Activated CD4-positive, alpha-beta T cell treated with anti-CD3 and anti-CD28 coated beads for 24 hours (primary cell): ENCODE data around the gene HAUS7.

ENCODE experiments used
- DNase-seq, 2 donors: peaks; one replicate each; pipeline ENCODE4 v3.0.0-alpha.2; 2020; ENCODE audit warnings: low read depth in 2 of 2

HAUS7 gene

DNA sequence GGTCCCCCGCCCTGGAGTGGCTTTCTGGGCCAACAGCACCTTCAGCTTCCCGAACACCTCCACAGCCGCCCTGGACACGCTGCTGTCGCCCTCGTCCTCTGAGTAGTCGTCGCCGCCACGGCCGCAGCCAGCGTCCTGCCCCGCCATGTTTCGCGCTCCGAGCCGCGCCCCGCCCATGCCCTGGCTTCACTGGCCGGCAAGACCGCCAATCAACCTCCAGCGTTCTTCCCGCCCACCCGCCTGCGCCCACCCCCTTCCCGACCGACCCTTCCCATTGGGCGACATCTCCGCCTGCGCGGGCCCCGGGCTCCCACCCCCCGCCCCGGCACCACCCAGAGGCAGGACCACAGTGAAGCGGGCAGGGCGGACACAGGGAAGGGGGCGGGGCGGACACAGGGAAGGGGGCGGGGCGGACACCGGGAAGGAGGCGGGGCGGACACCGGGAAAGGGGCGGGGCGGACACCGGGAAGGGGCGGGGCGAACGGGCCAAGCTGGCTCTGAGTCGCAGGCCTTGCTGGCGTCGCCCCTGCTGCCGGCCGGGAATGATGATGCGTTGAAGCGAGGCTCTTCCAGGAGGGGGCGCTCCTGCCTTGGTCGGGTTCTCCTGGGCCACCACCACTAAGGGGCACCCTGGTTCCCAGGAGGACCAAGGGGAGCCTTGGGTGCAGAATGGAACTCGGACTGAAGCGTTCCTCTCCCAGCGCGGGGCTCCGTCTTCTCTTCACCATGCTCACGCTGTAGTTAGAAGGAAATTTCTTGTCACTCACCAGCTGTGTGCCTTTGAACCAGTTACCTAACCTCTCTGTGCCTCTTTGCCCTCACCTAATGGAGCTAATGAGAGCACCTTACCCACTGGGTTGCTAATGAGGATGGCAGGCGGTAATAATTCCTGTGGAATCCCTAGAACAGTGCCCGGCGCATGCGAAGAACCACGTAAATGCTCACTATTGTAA lies at the start of gene HAUS7:
HAUS7 (minus strand) TSS at position 166 of the 953 bp plus-strand sequence; CDS start at position 147, 19 bp downstream.
- peak; percentile 75 to 82 for DNase-seq

DNA sequence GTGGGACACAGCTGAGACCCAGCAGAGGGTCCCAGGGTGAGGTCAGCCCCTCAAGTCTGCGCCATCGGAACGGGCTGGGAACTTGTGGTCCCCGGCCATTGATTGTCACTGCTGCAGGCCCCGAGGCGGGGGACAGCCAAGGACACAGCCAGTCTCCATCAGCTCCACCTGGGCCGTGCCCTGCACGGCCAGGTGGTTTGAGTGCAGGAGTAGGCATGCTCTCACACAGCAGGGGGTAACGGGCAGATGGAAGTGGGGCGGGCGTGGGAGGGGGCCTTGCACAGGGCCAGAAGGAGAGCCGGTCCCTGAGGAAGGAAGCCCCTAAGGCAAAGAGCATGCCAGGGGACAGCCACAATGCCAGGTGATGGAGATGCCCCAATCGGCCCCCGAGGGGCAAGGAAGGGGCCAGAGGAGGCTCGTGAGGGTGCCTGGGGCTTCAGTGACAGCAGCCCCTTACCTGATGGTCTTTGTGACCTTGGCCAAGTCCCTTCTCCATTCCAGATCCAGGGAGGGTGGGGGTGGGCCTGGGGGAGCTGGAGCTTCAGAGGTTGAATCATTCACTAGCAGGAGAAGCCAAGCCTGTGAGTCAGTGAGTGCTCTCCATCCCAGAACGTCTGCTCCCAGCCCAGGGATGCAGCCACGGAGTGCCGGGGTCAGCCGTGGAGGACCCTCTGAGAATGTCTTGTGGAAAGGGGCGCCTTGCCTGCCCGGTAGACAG lies 49.4 kb upstream of the HAUS7 start:
- DNase-seq, result no peak

DNA sequence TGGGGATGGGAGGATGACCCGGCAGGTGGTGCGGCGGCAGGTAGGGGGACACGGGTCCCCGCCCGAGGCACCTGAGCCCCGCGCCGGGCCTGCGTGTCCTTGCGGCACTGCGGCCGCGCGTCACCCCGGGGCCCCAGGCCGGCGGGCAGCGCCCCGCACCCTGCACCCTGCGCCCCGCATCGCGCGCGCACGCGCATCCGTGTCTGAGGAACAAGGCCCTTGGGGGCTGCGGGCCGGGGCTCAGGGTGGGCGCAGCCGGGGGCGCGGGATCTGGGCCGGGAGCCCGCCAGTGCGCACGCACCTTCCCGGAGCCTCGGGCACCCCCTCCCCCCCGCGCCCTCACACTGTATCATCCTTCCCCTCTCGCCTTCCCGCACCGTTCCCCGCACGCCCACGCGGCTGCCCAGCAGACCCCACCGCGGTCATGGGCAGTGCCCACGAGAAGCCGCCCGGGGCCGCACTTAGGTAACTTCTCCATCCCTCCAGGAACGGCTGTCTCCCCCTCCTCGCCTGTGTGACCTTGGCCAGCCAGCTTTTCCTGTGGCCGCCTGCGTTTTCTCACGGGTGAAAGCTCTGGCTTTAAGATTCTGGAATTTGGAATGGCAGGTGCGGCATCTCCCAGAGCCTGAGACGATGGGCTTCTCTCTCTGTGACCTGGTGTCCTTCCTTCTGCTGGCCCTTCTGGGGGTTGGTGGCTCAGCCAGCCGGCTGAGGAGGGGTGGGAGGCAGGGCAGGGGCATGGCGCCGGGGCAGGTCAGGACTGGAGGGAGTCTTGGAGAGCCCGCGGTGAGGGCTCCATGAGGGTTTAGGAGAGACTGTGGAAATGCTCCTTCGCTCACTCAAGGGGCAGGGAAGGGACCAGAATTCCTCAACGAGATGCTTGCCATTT lies 47.8 kb upstream of the HAUS7 start:
- no peak for DNase-seq

DNA sequence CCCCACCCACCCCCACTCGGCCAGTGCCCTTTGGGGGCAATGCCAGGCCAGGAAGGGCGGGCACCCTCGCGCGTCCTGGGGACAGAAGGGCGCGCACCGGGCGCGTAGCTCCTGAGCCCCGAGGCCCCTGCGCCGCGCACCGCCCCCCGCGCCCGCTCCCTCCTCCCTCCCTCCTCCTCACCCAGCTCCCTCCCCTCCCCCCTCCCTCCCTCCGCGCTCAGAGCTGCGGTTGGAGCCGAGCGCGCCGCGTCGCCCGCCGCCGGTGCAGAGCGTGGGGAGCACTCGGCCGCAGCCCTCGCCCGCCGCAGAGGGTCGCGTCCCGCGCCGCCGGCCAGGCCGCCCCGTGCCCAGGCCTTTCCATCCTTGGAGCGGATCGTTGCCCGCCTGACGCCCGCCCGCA lies 47.0 kb upstream of the HAUS7 start, which contains the start of gene ATP2B3:
ATP2B3 (plus strand) TSS at position 220 of the 400 bp plus-strand sequence. CDS start 18,606 bp downstream, outside the sequence.
- DNase-seq, result no peak

DNA sequence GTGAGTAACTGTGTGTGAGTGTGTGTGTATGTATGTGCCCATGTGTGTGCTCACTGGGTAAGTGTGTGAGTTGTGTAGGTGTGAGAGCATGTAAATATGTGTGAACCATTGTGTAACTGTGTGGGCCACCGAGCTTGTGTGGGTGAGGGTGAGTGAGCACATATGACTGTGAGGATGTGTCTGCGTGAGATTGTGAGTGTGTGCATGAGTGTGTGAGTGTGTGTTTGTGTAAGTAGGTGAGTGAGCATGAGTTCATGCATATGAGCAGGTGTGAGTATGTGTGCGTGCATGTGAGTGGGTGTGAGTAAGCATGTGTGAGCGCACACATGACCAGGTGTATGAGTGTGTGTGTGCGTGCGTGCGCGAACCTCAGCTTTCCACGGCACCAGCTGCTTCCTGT lies 45.7 kb upstream of the HAUS7 start:
- DNase-seq, result no peak

DNA sequence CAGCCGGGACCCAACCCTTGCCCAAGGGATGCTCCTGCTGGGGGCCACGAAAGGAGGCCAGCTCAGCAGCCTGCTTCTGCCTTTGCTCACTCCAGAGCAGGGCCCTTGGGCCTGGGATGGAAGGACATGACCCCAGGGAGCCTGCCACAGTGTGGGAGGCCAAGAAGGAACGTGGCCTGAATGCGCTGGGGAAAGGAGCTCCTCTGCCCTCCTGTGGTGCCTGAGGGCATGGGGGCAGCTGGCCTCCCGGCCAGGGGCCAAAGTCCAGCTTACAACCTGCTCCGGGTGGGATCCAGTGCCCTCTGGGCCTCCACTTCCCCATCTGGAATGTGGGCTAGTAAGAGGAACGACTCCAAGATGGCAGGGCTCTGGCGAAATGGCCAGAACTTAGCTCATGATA lies 45.1 kb upstream of the HAUS7 start:
- no peak for DNase-seq

DNA sequence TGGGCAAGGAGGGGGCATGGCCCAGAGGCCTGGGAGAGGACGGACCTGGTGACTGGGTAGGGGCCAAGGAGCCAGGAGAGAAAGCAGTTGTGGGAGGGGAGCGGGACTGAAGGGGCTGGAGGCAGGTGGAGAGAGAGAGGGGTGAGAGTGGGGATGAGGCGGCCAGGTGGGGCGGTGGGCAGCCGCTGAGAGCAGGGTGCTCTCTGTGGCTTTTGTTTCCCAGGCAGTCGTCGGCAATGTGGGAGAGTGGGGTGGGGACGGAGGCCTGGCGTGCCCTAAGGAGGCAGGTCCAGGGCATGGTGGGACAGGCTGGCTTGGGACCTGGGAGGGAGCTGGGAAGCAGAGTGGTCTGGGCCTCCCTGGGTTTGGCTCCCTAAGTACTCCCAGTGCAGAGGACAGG lies 43.9 kb upstream of the HAUS7 start:
- DNase-seq, result no peak

DNA sequence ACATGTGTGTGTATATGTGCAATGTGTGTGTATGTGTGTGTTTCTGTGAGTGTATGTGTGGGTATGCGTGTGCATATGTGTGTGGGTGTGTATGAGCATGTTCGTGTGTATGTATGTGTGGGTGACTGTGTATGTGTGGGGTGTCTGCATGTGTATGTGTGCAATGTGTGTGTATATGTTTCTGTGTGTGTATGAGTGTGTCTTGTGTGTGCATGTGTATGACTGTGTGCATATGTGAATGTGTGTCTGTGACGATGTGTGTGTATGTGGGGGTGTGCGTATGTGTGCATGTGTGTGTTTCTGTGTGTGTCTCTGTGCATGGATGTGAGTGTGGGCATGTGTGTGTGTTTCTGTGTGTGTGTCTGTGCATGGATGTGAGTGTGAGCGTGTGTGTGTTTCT lies 42.9 kb upstream of the HAUS7 start:
- no peak for DNase-seq

DNA sequence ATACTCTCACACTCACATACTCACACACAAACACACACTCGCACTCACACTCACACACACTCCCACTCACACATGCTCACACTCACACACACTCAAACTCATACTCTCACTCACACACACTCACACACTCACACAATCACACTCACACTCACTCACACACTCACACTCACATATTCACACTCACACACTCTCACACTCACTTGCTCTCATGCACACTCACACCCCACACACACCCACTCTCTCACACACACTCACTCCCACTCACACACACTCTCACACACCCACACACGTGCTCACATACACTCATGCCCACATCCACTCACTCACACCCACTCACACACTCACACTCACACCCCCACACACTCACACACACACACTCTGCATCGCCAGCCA lies 42.1 kb upstream of the HAUS7 start:
- no peak for DNase-seq

DNA sequence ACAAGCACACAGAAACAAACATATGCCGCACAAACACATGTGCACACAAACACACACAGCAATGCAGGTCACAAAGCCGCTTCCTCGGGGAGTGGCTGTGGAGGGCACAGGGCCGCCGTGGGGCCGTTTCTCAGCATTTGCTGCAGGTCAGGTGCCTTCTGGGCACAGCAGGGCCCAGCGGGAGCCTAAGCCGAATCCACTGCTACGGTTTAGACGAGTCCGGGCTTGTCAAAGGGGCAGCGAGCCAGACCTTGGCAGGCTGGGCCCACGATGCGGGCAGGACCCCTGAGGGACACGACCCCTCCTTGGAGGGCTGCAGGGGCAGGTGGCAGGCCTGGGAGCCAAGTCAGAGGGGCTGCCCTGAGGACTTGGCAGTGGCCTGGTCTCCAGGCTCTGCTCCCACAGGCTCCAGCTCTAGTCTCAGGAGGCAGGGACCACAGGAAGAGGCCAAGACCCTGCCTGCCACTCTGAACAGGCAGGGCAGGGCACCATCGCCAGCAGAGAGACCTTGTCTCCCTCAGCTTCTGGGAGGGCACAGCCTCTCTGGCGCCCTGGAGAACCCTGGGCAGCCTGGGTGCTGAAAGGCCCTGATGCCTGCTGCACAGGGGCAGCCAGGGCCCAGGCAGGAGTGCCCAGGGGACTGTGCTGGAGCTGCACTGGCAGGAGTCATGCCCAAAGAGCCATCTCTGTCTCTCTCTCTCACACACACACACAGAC lies 41.6 kb upstream of the HAUS7 start:
- DNase-seq, result no peak

DNA sequence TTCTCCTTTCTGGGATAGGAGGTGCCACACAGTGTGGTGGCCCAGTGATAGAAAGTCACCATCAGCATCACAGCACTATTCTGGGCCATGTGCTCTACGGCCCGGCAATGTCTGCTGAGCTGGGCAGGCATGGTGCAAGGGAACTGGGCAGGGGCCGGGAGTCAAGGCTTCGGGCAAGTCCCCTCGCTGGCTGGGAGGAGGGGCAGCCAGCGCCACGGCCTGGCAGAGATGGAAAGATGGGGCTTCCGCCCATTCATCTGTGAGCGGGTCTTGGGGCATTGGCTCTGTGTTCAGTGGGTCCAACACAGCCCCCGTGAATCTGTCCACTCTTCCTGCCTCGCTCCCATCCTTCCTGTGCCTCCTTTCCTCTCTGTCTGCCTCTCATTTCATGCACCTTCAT lies 40.0 kb upstream of the HAUS7 start:
- DNase-seq, result no peak

DNA sequence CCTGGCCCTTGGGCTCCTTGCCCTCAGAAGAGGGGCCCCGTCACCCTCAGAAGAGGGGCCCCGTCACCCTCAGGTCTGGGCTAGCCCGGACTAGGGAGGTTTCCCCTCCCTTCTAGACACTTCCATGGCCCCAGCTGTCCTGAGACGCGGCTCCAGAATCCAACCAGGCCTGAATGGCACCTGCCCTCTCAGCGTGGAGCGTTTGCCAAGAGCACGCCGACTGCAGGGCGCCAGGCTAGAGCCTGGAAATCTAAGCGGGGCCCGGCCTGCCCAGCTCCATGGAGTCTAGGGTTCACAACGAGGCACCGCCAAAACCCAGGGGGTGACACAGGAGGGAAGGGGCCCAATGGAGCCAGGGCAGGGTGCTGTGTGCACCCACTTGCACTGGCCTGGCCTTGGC lies 39.2 kb upstream of the HAUS7 start:
- no peak for DNase-seq

DNA sequence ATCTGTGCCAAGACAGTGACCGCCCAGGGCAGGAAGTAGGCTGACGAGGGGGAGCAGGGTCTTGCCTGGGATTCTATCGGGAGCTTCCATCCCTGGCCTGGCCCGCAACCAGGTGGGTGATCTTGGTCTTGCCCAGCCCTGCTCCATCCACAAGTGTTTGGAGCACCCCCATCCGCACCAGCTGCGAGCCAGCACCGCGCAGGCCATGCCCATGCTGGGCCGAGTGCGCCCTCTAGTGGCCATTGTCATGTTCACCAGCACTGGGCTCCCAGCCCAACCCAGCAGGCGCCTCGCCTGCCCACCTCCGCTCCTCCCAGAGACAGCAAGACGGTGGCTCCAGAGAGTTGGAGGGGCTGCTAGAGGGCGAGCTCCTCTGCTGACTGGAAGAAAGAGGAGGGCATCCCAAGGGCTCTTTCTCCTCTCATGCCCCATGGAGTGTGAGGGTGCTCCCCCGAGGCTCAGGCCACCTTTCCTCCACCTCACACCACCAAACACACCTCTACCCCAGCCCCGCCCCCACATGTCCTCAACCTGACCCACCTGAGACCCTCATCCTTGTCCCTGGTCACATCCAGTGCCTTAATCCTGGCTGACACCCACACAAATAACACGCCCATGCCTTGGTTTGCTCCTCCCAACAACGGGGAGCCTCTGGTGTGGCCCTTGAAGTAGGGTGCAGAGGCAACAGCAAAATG lies 37.3 kb upstream of the HAUS7 start:
- DNase-seq, result peak; percentile 73 to 80

DNA sequence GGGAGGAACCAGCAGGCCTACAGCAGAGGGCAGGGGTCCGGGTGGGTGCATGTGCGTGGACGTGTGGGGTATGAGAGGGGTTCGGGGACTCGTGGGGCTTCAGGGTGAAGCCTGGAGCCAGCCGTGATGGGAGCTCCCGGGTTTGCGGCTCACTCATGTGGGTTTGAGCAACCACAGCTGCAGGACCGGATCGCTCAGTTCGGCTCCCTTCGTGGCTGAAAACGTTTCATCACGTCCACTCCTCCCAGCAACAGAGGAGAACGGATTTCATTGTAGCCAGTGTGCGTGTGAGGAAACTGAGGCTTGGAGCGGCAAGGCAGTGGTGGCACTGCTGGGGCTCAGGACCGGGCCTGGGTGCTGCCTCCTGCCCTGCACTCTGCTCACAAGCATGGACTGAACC lies 35.0 kb upstream of the HAUS7 start:
- no peak for DNase-seq

DNA sequence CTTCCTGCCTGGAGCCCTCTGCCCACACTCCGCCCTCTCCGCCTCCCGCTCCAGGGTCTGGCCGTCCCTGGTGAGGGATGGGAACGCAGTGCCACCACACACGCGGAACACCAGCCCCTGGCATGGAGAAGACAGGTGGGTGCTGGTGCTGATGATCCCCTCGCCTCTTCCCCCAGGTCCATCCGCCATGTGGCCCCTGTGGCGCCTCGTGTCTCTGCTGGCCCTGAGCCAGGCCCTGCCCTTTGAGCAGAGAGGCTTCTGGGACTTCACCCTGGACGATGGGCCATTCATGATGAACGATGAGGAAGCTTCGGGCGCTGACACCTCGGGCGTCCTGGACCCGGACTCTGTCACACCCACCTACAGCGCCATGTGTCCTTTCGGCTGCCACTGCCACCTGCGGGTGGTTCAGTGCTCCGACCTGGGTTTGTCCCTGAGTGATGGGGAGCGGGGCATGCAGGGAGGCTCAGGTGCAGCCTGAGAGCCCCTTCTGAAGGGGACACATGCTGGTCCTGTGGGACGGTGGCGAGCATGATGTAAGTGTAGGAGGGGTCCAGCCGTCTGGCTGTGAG lies 34.2 kb upstream of the HAUS7 start:
- DNase-seq, result no peak

DNA sequence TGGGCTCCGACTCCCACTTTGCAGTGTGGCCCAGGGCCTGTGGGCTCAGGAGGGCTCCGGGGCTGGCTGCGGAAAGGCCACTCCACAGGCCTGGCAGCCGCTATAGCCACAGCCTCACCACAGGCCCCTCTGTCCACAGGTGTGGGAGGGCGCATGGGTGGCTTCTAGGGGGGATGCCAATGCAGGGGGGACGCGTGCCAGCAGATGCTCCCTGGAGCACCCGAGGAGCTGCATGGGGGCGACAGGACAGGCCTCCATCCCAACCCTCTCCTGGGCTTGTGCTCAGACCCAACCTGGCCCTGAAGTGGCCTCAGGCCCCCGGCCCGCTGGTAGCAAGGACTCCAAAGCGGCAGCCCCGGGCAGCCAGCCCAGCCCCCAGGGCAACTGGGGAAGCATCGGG lies 32.4 kb upstream of the HAUS7 start:
- DNase-seq, result no peak

DNA sequence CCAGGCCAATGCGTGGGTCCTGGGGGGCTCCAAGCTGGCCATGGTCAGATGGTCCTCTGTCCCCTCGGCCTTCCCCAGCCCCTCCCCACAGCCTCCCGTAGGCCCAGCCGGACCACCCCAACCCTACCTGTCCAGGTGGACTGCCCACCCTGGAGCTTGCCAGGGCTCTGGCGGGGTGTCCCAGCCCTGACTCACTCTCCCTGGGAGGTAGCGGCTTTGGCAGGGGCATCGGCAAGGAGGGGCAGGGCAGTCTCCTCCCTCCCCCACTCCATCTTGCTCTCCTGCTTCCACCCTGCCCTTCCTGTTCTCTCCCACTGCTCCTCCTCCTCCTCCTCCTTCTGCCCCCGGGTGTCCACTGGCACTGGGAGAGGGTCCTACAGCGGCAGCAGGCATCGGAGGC lies 31.8 kb upstream of the HAUS7 start:
- no peak for DNase-seq

DNA sequence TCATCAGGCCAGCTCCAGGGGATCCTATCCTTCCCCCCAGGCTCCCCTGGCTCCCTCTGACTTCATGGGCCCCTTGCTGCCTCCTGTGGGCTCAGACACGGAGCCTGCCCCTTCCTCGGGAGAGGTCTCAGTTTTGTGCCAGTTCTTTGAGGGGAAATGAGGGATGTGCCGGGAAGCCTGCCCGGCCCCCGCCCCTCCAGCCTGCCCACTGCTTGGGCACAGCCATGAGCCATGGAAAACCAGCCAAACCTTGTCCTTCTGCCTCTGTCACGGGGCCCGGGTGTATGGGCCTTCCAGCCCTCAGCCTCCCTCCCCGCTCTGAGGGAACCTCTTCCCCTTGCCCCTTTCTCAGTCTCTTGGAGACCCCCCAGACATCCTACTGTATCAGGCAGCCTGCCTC lies 31.2 kb upstream of the HAUS7 start:
- no peak for DNase-seq

DNA sequence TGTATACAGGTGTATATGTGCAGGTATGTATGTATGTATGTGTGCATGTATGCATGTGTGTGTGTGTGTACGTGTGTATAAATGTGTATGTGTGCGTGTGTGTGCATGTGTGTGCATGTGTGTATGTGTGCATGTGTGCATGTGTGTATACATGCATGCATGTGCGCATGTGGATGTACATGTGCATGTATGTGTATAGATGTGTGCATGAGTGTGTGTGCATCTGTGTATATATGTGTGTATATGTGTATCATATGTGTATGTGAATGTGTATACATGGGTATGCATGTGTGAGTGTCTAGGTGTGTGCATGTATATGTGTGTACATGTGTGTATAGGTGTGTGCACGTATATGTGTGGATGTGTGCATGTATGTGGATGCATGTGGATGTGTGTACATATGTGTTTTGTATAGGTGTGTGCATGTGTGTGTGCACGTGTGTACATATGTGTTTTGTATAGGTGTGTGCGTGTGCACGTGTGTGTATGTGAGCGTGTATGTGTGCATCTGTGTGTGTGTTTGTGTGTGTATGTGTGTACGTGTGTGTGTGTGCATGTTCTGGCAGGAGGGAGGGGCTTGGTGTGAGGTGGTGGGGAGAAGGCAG lies 30.4 kb upstream of the HAUS7 start:
- no peak for DNase-seq

DNA sequence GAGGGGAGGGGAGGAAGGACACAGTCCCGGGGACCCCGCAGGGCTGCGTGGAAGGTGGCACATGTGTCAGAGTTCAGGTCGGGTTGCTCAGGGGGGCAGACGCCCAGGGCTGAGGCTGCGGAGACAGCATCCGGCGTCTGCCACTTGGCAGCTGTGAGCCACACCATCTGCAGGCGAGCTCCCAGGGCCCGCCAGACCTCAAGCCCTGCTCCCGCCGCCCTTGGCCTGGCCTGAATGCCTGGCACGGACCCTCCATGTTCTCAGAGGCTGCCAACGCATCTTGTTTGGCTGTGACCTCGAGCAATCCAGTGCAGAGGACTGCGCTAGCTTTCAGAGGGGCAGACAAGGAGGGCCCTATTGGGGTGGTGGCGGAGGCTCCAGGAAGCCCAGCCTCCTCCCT lies 29.5 kb upstream of the HAUS7 start:
- DNase-seq, result no peak
